Psoas muscle (tissue), 8 donors: ENCODE data around the gene TBX4. TPM values are rescaled to one million over a fixed set of nuclear protein-coding genes. Genes with fewer than 3 reads are reported as not detected.

Experiments used
- ATAC-seq, 4 donors: fragments of 200-7000 bp; cut with Tn5 transposase; one replicate each; pipeline ENCODE4 v1.9.1; 2020; ENCODE audit warnings: moderate library complexity in 3 of 4, mild to moderate bottlenecking in 2 of 4
- DNase-seq, 2 donors: peaks; one replicate each; pipeline ENCODE4 v3.0.0-alpha.2; 2020
- H3K27ac ChIP-seq: fragments of 200-600 bp; one replicate; pipeline ENCODE4 v1.8.0; 2022
- H3K27me3 ChIP-seq, 3 donors: fragments of 200-600 bp in 1 of 3; one replicate each; pipeline versions ENCODE4 v1.6.1 to v1.8.0; 2013 to 2022; ENCODE audit warnings: low read length in 2 of 3, mild to moderate bottlenecking in 2 of 3, moderate library complexity in 1 of 3; ENCODE audit not compliant: insufficient read depth in 3 of 3
- H3K36me3 ChIP-seq, 2 donors: fragments of 200-600 bp in 1 of 2; one replicate each; pipeline versions ENCODE4 v1.6.1 to v1.8.0; 2013 to 2022; ENCODE audit warnings: low read depth in 1 of 2, mild to moderate bottlenecking in 1 of 2, moderate library complexity in 1 of 2; ENCODE audit not compliant: insufficient read depth in 1 of 2
- H3K4me1 ChIP-seq: fragments of 200-600 bp; one replicate; pipeline ENCODE4 v1.8.0; 2022
- H3K4me3 ChIP-seq: fragments of 200-600 bp; one replicate; pipeline ENCODE4 v1.8.0; 2022; ENCODE audit warnings: mild to moderate bottlenecking
- H3K9me3 ChIP-seq: fragments of 200-600 bp; one replicate; pipeline ENCODE4 v1.8.0; 2022
- CTCF ChIP-seq: fragments of 200-600 bp; IDR thresholded peaks from one replicate; pipeline ENCODE4 v1.8.0; 2022; ENCODE audit warnings: antibody characterized with exemption
- WGBS, 3 donors: extraction: QIAGEN DNeasy Blood & Tissue Kit; methylation state at CpG; one replicate each; pipeline versions ENCODE4 v1.1.6 to v1.1.7; 2013; 5-methylcytosine and 5-hydroxymethylcytosine counted together
- intact Hi-C, 2 donors: fragments of 100-400 bp; cut with DNase I; formaldehyde crosslinking; loops; one replicate each; pipeline versions ENCODE4 v1.11.0 to v1.14.2; 2022
- polyA plus RNA-seq, 3 donors: library from polyadenylated mRNA; stranded (reverse); fragments of 200-250 nt; gene quantifications; one replicate each; pipeline ENCODE4 v1.2.3, GENCODE V29; 2013
- total RNA-seq, 4 donors: library from RNA; stranded (reverse); fragmentation: NEBNext Ultra II Directional in 2 of 4; extraction: Animal tissue kit (Norgen Biotek cat#: 25700) in 2 of 4; gene quantifications; one replicate each; pipeline versions ENCODE4 v1.2.1 to v1.2.4, GENCODE V29; 2021 to 2023
- donor health status: healthy with polysubstance abuse.
- donor health status: DM: no; HTN: no; CAD: no; lungs with moderate emphysema.
- donor health status: Bipolar disorder and iron deficiency.
- donor health status: healthy.
- donor health status: DM: yes; HTN: yes; CAD: no.
- donor health status: DM: no; HTN: no; CAD: no.
- donor health status: DM: no; HTN: no; CAD: no.
- donor health status: DM: yes; HTN: yes; CAD: no.

Gene TBX4
- total and polyA plus RNA-seq, 7 donors, result 0.22 TPM; not detected in 6

GRCh38 chr17:61408151-61409041, 43.8 kb upstream of the TBX4 start:
- Histone ChIP-seq H3K4me3 (peak overlapping the region; percentile 72), H3K27me3 (peaks cover 0 to 54% (median 30%) of the 10 kb centered on the region in 3 donors), H3K9me3 (no peaks in the 10 kb centered on the region), H3K4me1 (peaks cover 36% of the 10 kb centered on the region), H3K36me3 (no peaks in the 10 kb centered on the region), H3K27ac (peak overlapping the region; percentile 24)
- no peak for ATAC-seq
- no peak for TF ChIP-seq CTCF
- intact Hi-C loops, result loop anchor here in 1 of 2 donors (5.0 kb wide), 1 partner anchor 691 kb away; no protein-coding TSS in a partner anchor
- DNase-seq, result peak in 1 of 2 donors; percentile 48
- 69 to 75% (median 75%) methylated on average over 40 to 41 of the region's 41 CpGs for WGBS, 3 donors

- intact Hi-C loops, result loop anchor here (2.0 to 10.0 kb wide), 4 partner anchors 143 to 692 kb away; partner anchors contain the start of gene MED13 (in 2 of the 2)
- no peaks in the 10 kb centered on the region for H3K36me3 ChIP-seq
- DNase-seq (peak; percentile 66 to 79), ATAC-seq (peak; percentile 45 to 62 (median 52))
- H3K9me3 ChIP-seq, result no peaks in the 10 kb centered on the region
- TF ChIP-seq CTCF, result peak; percentile 62
- peaks cover 29% of the 10 kb centered on the region for H3K4me1 ChIP-seq
- H3K4me3 ChIP-seq, result peak overlapping the region; percentile 72
- 2 to 3% (median 2%) methylated on average over 50 to 73 of the region's 73 CpGs for WGBS, 3 donors
- H3K27me3 ChIP-seq, result peaks cover 0 to 43% (median 19%) of the 10 kb centered on the region in 3 donors
- peak overlapping the region; percentile 71 for H3K27ac ChIP-seq
These were observed 42.7 kb upstream of the TBX4 start for GRCh38 chr17:61409301-61410112.

GRCh38 chr17:61410141-61411010, 41.8 kb upstream of the TBX4 start:
- no peaks in the 10 kb centered on the region for H3K9me3 ChIP-seq
- peak overlapping the region; percentile 72 for H3K4me3 ChIP-seq
- intact Hi-C loops, result loop anchor here (2.0 to 10.0 kb wide), 3 partner anchors 142 to 657 kb away; partner anchors contain the start of gene MED13 (in 2 of the 2)
- peak overlapping the region; percentile 71 for H3K27ac ChIP-seq
- peak; percentile 27 for TF ChIP-seq CTCF
- no peaks in the 10 kb centered on the region for H3K36me3 ChIP-seq
- 19 to 22% (median 20%) methylated on average over 45 to 48 of the region's 48 CpGs for WGBS, 3 donors
- peaks cover 21% of the 10 kb centered on the region for H3K4me1 ChIP-seq
- DNase-seq (peak; percentile 79 to 82), ATAC-seq (peak; percentile 46 to 69 (median 58))
- H3K27me3 ChIP-seq, result peaks cover 0 to 34% (median 11%) of the 10 kb centered on the region in 3 donors

GRCh38 chr17:61411011-61411260, 41.3 kb upstream of the TBX4 start:
- 3 to 5% (median 4%) methylated on average over 10 to 29 of the region's 29 CpGs for WGBS, 3 donors
- peak overlapping the region; percentile 72 for H3K4me3 ChIP-seq
- intact Hi-C loops, result loop anchor here (2.0 to 10.0 kb wide), 3 partner anchors 142 to 656 kb away; partner anchors contain the start of gene MED13 (in 2 of the 2)
- peak overlapping the region; percentile 71 for H3K27ac ChIP-seq
- ATAC-seq (no peak), DNase-seq (no peak)
- no peaks in the 10 kb centered on the region for H3K36me3 ChIP-seq
- TF ChIP-seq CTCF, result peak; percentile 4
- peaks cover 0 to 29% (median 8%) of the 10 kb centered on the region in 3 donors for H3K27me3 ChIP-seq
- H3K4me1 ChIP-seq, result peaks cover 21% of the 10 kb centered on the region
- H3K9me3 ChIP-seq, result no peaks in the 10 kb centered on the region
